Measurements from ENCODE around the gene FAM171A2. TPM values are rescaled to one million over a fixed set of nuclear protein-coding genes. Genes with fewer than 3 reads are reported as not detected.

Gene FAM171A2
- total RNA-seq, 1 experiment from 2014 or later = 27.5 TPM

- no peak overlapping the region for H3T11ph ChIP-seq (ENCODE audit: low read length)
- H3K18ac ChIP-seq (ENCODE audit: insufficient read length, low read depth, low read length) = no peak overlapping the region
- no peak overlapping the region for H3K9ac ChIP-seq (ENCODE audit: extremely low read depth, insufficient read length, low read length)
- H3K23me2 ChIP-seq (ENCODE audit: insufficient read length, low read depth, low read length, poor library complexity, severe bottlenecking) = peaks cover 3% of the 10 kb centered on the region
- no peaks in the 10 kb centered on the region for H3K79me1 ChIP-seq (ENCODE audit: insufficient read depth, low read depth, low read length, poor library complexity, severe bottlenecking)
- no peak overlapping the region for H2BK5ac ChIP-seq (ENCODE audit: insufficient read length, low read length)
- Mint-ChIP-seq H3K27me3 (ENCODE audit: low read depth) (peaks cover 5% of the 10 kb centered on the region; the same call in 1 of the 2 replicates), H3K4me1 (peaks cover 0 to 8% of the 10 kb centered on the region in 2 experiments; a peak in 2 of 4 replicates), H3K9me3 (no peaks in the 10 kb centered on the region; a peak in 1 of 5 replicates), H3K36me3 (ENCODE audit: insufficient read depth in 1 of 3, low read depth in 3 of 3) (peaks cover 3 to 17% (median 6%) of the 10 kb centered on the region in 3 experiments; a peak in 6 of 7 replicates), H3K27ac (no peak overlapping the region), H3K4me3 (no peak overlapping the region)
- H2BK120ac ChIP-seq (ENCODE audit: low read depth, low read length, poor library complexity, severe bottlenecking) = no peak overlapping the region
- H2BK12ac ChIP-seq (ENCODE audit: insufficient read length, low read depth, low read length) = no peak overlapping the region
- H3K4me1 ChIP-seq (ENCODE audit: insufficient read depth, low read length) = no peaks in the 10 kb centered on the region
- H3K4me2 ChIP-seq (ENCODE audit: insufficient read depth, insufficient read length, low read length) = no peak overlapping the region
- no peak overlapping the region for H4K8ac ChIP-seq (replicated peaks; ENCODE audit: insufficient read length, low read depth, low read length)
- H4K20me1 ChIP-seq (ENCODE audit: control insufficient read depth, insufficient read depth, insufficient read length) = no peaks in the 10 kb centered on the region
- no peaks in the 10 kb centered on the region for H3K27me3 ChIP-seq (ENCODE audit: insufficient read depth, low read length)
- no peak overlapping the region for H4K5ac ChIP-seq (ENCODE audit: insufficient read length, low read depth, low read length)
- H3K14ac ChIP-seq (ENCODE audit: insufficient read depth, low read length) = no peak overlapping the region
- no peak overlapping the region for H3K4ac ChIP-seq (ENCODE audit: low read depth, low read length)
- H3K23ac ChIP-seq (ENCODE audit: insufficient read length, low read depth, low read length) = no peak overlapping the region
- TF ChIP-seq CTCF (conservative IDR thresholded peaks at IDR 0.05) = no peak
- no peaks in the 10 kb centered on the region for H3K9me3 ChIP-seq (ENCODE audit: control insufficient read depth, low read depth, low read length)
- DNase-seq = no peak
- H2AFZ ChIP-seq (ENCODE audit: low read length) = no peak overlapping the region
- no peak overlapping the region for H2AK5ac ChIP-seq (ENCODE audit: insufficient read length, low read length)
- no peak overlapping the region for H2BK20ac ChIP-seq (ENCODE audit: low read depth, low read length, poor library complexity, severe bottlenecking)
- no peaks in the 10 kb centered on the region for H3K79me2 ChIP-seq (ENCODE audit: insufficient read depth, low read length)
- no peak overlapping the region for H3K56ac ChIP-seq (ENCODE audit: insufficient read length, low read depth, low read length)
- H4K91ac ChIP-seq (ENCODE audit: insufficient read length, low read depth, low read length) = no peak overlapping the region
- no peak overlapping the region for H2BK15ac ChIP-seq (ENCODE audit: low read depth, low read length)
- H3K27ac ChIP-seq (ENCODE audit: insufficient read length, low read depth, low read length) = no peak overlapping the region
- no CpG with 5 or more reads among the region's 8 CpGs for WGBS (ENCODE audit: extremely low coverage, insufficient read length, low lambda C conversion rate)
Observed at GRCh38 chr17:44351464-44351863, 12.2 kb downstream of the FAM171A2 start.

Measured in H9 (cell line).